Left hindlimb (tissue), 1 donor: Measurements from ENCODE around the gene ARSG.
"Not testable (repeated sequence)": the region's sequence is repeated elsewhere in the genome, so short reads cannot be mapped to it uniquely, and the experiment has no call there.

Source experiments
- DNase-seq: peaks from one replicate; pipeline ENCODE4 v3.0.0-alpha.2; 2018

Gene ARSG

GRCh38 chr17:68307443-68307842 lies 16.1 kb downstream of the ARSG start:
- DNase-seq, result no peak

DNA sequence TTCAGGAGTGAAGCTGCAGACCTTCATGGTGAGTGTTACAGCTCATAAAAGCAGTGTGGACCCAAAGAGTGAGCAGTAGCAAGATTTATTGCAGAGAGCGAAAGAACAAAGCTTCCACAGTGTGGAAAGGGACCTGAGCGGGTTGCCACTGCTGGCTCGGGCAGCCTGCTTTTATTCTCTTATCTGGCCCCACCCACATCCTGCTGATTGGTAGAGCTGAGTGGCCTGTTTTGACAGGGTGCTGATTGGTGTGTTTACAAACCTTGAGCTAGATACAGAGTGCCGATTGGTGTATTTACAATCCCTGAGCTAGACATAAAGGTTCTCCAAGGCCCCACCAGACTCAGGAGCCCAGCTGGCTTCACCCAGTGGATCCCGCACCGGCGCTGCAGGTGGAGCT lies 17.2 kb downstream of the ARSG start:
- not testable (repeated sequence) for DNase-seq

GRCh38 chr17:68309066-68309670 lies 17.9 kb downstream of the ARSG start:
- DNase-seq, result not testable (repeated sequence)

DNA sequence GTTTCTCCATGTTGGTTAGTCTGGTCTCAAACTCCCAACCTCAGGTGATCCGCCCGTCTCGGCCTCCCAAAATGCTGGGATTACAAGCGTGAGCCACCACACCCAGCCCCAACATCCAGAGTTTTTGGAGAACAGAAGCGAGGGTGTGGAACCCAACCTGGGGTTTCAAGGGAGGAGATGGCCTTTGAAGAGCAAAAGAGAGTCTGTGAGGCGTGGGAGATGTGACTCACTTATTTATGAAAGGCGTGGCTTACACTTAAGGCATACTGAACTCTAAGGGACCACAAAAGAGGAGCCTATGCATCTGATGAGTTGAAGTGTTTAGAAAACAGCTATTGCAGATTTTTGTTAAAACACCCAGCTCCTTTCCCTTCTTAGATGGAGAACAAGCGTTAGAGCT lies 18.9 kb downstream of the ARSG start:
- no peak for DNase-seq

GRCh38 chr17:68314916-68315535 lies 23.7 kb downstream of the ARSG start:
- no peak for DNase-seq

DNA sequence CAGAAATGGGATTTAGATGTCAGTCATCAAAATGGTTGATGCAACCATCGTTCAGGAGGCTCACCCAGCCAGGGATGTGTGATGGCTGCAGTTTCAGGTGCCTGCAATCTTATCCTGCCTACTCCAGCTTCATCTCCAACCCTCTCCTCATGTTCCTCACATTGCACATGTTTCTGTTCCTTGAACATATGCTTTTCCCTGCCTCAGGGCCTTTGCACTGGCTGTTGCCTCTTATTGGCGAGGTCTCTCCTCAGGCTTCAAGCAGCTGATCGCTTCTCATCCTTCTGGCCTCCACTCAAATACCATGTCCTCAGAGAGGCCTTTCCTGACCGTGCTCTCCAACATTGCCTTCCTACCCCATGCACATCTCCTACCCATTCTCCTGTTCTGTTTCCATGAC lies 24.6 kb downstream of the ARSG start:
- DNase-seq, result no peak

GRCh38 chr17:68317458-68317857 lies 26.2 kb downstream of the ARSG start:
- no peak for DNase-seq

- DNase-seq, result no peak
Measured at GRCh38 chr17:68318103-68318991, 27.1 kb downstream of the ARSG start.

- no peak for DNase-seq
Measured at GRCh38 chr17:68319410-68320162, 28.3 kb downstream of the ARSG start.

DNA sequence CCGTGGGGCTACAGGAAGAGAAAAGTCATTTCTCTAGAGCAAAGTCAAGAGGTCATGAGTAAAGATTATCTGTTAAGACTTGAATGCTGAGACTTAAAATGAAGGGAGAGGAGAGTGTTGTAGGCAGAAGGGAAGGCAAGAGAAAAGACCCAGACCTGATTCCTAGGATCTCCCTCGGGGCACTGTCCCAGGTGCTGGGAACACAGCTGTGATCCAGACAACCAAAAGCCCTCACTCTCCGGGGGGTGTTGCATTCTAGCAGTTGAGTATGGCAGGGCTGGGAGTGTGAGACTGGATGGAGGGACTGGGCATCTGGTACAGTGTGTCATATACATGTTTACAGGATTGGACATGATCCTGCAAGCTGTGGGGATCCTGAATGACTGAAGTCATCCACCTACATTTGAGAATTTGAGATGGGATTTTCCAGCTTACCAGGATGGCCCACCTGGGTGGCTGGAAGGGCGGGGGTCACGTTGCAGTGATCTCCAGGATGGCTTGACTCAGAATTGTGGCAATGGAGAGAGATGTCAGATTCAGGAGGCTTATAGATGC lies 29.1 kb downstream of the ARSG start:
- DNase-seq, result no peak

DNA sequence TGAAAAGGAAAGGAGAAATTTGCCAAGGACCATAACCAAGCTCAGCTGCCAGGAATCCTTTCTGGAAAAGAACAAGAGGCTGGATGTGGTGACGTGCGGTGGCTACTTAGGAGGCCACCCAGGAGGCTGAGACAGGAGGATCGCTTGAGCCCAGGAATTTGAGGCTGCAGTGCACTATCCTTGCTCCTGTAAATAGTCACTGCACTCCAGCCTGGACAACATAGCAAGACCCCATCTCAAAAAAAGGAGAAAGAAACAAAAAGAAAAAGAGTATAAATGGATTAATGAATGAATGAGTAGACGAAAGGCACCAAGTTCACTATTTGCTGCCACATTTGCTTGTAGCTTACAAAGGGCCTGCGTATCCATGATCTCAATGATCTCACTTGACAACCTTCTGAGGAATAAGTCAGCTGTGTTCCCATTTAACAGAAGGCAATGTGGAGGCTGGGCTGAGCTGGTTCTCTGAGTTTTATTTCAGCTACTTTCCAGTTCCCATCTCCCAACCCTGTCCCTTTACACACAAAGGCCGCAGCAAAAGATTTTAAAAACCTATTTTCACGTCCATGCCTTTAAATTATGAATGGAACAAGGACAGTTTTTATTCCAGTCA lies 29.8 kb downstream of the ARSG start:
- DNase-seq, result no peak

- DNase-seq, result no peak
Measured at GRCh38 chr17:68321556-68321954, 30.3 kb downstream of the ARSG start.

- DNase-seq, result no peak
Measured at GRCh38 chr17:68322630-68323029, 31.3 kb downstream of the ARSG start.

DNA sequence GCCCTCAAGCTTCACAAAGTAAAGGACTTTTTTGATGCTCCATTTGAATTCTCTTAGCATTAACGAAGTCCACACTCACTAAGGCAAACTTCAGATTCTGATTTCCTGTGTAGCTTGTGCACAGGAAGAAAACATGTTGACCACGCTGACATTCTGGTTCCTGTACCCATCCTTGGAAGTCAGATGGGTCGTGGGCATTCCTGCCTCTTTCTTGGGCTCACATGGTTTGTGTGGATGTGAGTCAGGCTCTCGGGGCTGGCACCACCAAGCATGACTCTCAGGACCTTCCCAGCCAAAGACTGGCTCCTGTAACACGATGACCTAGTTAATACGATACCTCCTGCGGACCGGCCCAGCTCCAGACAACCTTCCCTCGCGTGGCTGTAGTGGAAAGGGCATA lies 32.8 kb downstream of the ARSG start:
- DNase-seq, result no peak

DNA sequence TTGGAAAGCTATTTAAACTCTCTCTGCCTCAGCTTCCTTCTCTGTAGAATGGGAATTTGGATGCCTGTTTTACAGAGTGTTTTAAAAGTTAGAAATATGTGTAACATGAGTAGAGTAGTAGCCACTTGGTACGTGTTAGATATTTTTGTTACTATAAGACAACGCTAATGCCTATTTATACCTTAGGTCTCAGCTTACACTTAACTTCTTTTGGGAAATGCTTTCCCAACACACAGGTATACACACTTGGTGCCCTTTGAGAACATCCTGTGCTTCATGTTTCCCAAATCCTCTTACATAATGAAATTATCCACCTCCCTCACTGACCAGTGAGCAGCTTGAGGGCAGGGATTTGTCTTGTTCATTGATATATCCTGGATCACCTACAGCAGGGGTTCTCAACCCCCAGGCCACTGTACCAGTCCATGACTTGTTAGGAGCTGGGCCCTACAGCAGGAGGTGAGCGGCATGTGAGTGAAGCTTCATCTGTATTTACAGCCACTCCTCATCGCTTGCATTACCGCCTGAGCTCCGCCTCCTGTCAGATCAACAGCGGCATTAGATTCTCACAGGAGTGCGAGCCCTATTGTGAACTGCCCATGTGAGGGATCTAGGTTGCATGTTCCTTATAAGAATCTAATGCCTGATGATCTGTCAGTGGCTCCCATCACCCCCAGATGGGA lies 33.5 kb downstream of the ARSG start:
- DNase-seq, result no peak

- DNase-seq, result no peak
Measured at GRCh38 chr17:68325961-68326360, 34.7 kb downstream of the ARSG start.

GRCh38 chr17:68326681-68327080 lies 35.4 kb downstream of the ARSG start:
- DNase-seq, result no peak

GRCh38 chr17:68327823-68328557 lies 36.7 kb downstream of the ARSG start:
- DNase-seq, result no peak

- no peak for DNase-seq
Measured at GRCh38 chr17:68328676-68329075, 37.4 kb downstream of the ARSG start.

DNA sequence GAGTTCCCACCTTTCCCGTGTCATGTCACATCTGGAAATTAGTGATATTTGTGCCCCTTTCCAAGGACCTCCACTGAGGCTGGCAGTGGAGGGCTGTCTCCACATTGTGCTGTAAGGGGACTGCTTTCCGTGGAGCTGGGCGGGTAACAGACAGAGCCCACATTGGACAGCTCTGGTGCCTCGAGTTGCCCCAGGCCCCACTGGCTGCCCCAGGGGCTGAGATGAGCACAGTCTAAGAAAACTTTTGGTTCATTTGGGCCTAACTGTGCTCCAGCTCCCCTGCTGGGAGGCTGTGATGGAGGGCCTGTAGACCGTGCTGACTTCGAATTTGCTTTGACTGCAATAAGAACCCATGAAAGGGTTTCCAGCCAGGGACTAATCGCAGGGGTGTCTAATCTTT lies 38.0 kb downstream of the ARSG start:
- DNase-seq, result no peak

DNA sequence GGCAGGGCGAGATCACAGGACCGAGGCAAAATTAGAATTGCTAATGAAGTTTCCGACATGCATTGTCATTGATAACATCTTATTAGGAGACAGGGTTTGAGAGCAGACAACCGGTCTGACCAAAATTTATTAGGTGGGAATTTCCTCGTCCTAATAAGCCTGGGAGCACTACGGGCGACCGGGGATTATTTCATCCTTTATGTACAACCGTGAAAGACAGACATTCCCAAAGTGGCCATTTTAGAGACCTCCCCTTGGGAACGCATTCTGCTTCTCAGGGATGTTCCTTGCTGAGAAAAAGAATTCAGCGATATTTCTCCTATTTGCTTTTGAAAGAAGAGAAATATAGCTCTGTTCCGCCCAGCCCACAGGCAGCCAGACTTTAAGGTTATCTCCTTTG lies 40.6 kb downstream of the ARSG start:
- not testable (repeated sequence) for DNase-seq
